LNCAP (cell line): ENCODE data around the gene NID1.

Experiments
- CTCF ChIP-seq: fragments of 450-650 bp; IDR thresholded peaks from 2 replicates; pipeline ENCODE4 v1.5.1; 2017; ENCODE audit warnings: mild to moderate bottlenecking

The NID1 gene

GRCh38 chr1:235968831-235969230, 96.1 kb downstream of the NID1 start:
- TF ChIP-seq CTCF = no peak

- no peak for TF ChIP-seq CTCF
Measured at GRCh38 chr1:235960809-235961208, 104.1 kb downstream of the NID1 start.

GRCh38 chr1:235958021-235958420, 106.9 kb downstream of the NID1 start:
- no peak for TF ChIP-seq CTCF

GRCh38 chr1:235955777-235956176, 109.1 kb downstream of the NID1 start:
- TF ChIP-seq CTCF = no peak

- no peak for TF ChIP-seq CTCF
Measured at GRCh38 chr1:235954306-235955283, 110.3 kb downstream of the NID1 start.

GRCh38 chr1:235953801-235954200, 111.1 kb downstream of the NID1 start:
- TF ChIP-seq CTCF = no peak

- TF ChIP-seq CTCF = no peak
Measured at GRCh38 chr1:235952950-235953615, 111.8 kb downstream of the NID1 start.
